Raji (cell line): ENCODE results near the gene PCNT.

ENCODE experiments used
- POLR2A ChIP-seq: IDR thresholded peaks from 2 replicates; pipeline ENCODE4 v1.6.1; 2011; ENCODE audit warnings: low read depth, low read length, control low read depth; ENCODE audit not compliant: insufficient read depth

Gene PCNT

GRCh38 chr21:46469275-46469674 lies 145.3 kb downstream of the PCNT start:
- TF ChIP-seq POLR2A, result no peak

GRCh38 chr21:46471514-46471913 lies 147.6 kb downstream of the PCNT start:
- no peak for TF ChIP-seq POLR2A

GRCh38 chr21:46472246-46472645 lies 148.3 kb downstream of the PCNT start:
- no peak for TF ChIP-seq POLR2A

GRCh38 chr21:46474382-46474781 lies 150.4 kb downstream of the PCNT start:
- no peak for TF ChIP-seq POLR2A

GRCh38 chr21:46475296-46475695 lies 151.3 kb downstream of the PCNT start:
- no peak for TF ChIP-seq POLR2A

- TF ChIP-seq POLR2A, result no peak
Measured at GRCh38 chr21:46477765-46478164, 153.8 kb downstream of the PCNT start.

GRCh38 chr21:46478910-46479309 lies 155.0 kb downstream of the PCNT start:
- no peak for TF ChIP-seq POLR2A

- TF ChIP-seq POLR2A, result no peak
Measured at GRCh38 chr21:46480466-46480865, 156.5 kb downstream of the PCNT start.

GRCh38 chr21:46482225-46482845 lies 158.4 kb downstream of the PCNT start:
- no peak for TF ChIP-seq POLR2A

- no peak for TF ChIP-seq POLR2A
Measured at GRCh38 chr21:46482846-46483231, 158.9 kb downstream of the PCNT start.

GRCh38 chr21:46483300-46484295 lies 159.6 kb downstream of the PCNT start:
- no peak for TF ChIP-seq POLR2A

GRCh38 chr21:46486481-46487126 lies 162.6 kb downstream of the PCNT start:
- no peak for TF ChIP-seq POLR2A

GRCh38 chr21:46489162-46489663 lies 165.3 kb downstream of the PCNT start:
- TF ChIP-seq POLR2A, result no peak

- TF ChIP-seq POLR2A, result no peak
Measured at GRCh38 chr21:46489800-46490199, 165.8 kb downstream of the PCNT start.

GRCh38 chr21:46491553-46491952 lies 167.6 kb downstream of the PCNT start:
- TF ChIP-seq POLR2A, result no peak

- no peak for TF ChIP-seq POLR2A
Measured at GRCh38 chr21:46492851-46493250, 168.9 kb downstream of the PCNT start.

- no peak for TF ChIP-seq POLR2A
Measured at GRCh38 chr21:46493828-46494227, 169.9 kb downstream of the PCNT start.
